Measurements from ENCODE around the gene TYW5.

The TYW5 gene

GRCh38 chr2:199956062-199956380 lies 730 bp upstream of the TYW5 start:
- no CpG with 5 or more reads among the region's 10 CpGs for WGBS, 2 donors (ENCODE audit: extremely low coverage in 2 of 2, insufficient read length in 2 of 2, insufficient replicate concordance in 1 of 2)
- H4K91ac ChIP-seq (ENCODE audit: low read depth, low read length, poor library complexity): no peak overlapping the region
- DNase-seq (ENCODE audit: low spot score): no peak

DNA sequence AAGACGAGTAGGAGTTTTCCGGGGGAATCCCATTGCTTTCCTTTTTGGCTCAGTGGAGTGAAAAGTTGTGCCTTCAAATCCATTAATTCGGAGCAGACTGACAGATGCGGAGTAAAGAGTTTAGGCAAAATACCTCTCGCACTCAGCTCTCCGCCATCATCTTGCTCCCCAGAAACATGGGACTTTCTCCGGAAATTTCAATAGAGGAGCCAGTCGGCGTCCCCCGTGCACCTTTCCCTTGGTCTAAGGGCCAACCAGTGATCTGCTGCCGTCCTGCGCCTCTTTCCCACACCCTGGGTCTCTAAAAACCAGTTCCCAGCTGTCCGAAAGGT lies 318 bp downstream of the TYW5 start:
- peak overlapping the region; percentile 99 for H2AFZ ChIP-seq (ENCODE audit: low read length)
- no peak overlapping the region for H4K91ac ChIP-seq (ENCODE audit: low read depth, low read length, poor library complexity)
- H3K18ac ChIP-seq (ENCODE audit: low read length): peak overlapping the region; percentile 99
- peaks cover 4 to 55% of the 10 kb centered on the region in 2 donors for H3K36me3 ChIP-seq (replicated peaks in 1 of 2; ENCODE audit: control insufficient read depth in 2 of 2, insufficient read depth in 2 of 2, low read length in 2 of 2)
- H3K4me1 ChIP-seq (ENCODE audit: control insufficient read depth in 2 of 2, insufficient read depth in 1 of 2, low read depth in 1 of 2, low read length in 2 of 2): peaks cover 3 to 8% of the 10 kb centered on the region in 2 donors
- peak overlapping the region; percentile 96 for H3K4me3 ChIP-seq (ENCODE audit: low read length in 2 of 2)
- peak overlapping the region; percentile 92 for H3K9ac ChIP-seq (ENCODE audit: low read depth, low read length, poor library complexity)
- WGBS, 2 donors (ENCODE audit: extremely low coverage in 2 of 2, insufficient read length in 2 of 2, insufficient replicate concordance in 1 of 2): no CpG with 5 or more reads among the region's 13 CpGs
- no peak overlapping the region for H3K4ac ChIP-seq (ENCODE audit: low read length)
- peak overlapping the region; percentile 98 for H2BK5ac ChIP-seq (ENCODE audit: low read length)
- H3K9me3 ChIP-seq (replicated peaks in 1 of 2; ENCODE audit: control insufficient read depth in 2 of 2, insufficient read depth in 1 of 2, low read depth in 1 of 2, low read length in 2 of 2): no peaks in the 10 kb centered on the region
- H2BK12ac ChIP-seq (ENCODE audit: low read length): no peak overlapping the region
- H3K23ac ChIP-seq (ENCODE audit: low read depth, low read length, poor library complexity): peak overlapping the region; percentile 87
- peaks cover 10% of the 10 kb centered on the region for H3K79me1 ChIP-seq (ENCODE audit: low read depth, low read length)
- no peak overlapping the region for H3K14ac ChIP-seq (ENCODE audit: low read length)
- H4K8ac ChIP-seq (ENCODE audit: low read depth, low read length): no peak overlapping the region
- peaks cover 0 to 2% (median 0%) of the 10 kb centered on the region in 3 experiments for H3K27me3 ChIP-seq (ENCODE audit: control insufficient read depth in 3 of 3, insufficient read depth in 3 of 3, low read depth in 1 of 3, low read length in 3 of 3)
- peak overlapping the region; percentile 98 for H2BK15ac ChIP-seq (ENCODE audit: low read length)
- H3K4me2 ChIP-seq (ENCODE audit: insufficient read depth, low read length, poor library complexity, severe bottlenecking): peak overlapping the region; percentile 62
- no peak overlapping the region for H2AK5ac ChIP-seq (ENCODE audit: low read depth, low read length)
- H2BK120ac ChIP-seq (ENCODE audit: low read depth, low read length): no peak overlapping the region
- DNase-seq (ENCODE audit: low spot score): no peak
- peak overlapping the region; percentile 97 for H3K27ac ChIP-seq (replicated peaks; ENCODE audit: low read length)

More at GRCh38 chr2:199956062-199956380, 730 bp upstream of the TYW5 start:
- Histone ChIP-seq H2AK5ac (ENCODE audit: low read depth, low read length) (peak overlapping the region; percentile 58), H3K27me3 (ENCODE audit: control insufficient read depth in 3 of 3, insufficient read depth in 3 of 3, low read depth in 1 of 3, low read length in 3 of 3) (no peaks in the 10 kb centered on the region), H3K4me2 (ENCODE audit: insufficient read depth, low read length, poor library complexity, severe bottlenecking) (peak overlapping the region; percentile 66), H2BK5ac (ENCODE audit: low read length) (peak overlapping the region; percentile 98), H3K4ac (ENCODE audit: low read length) (peak overlapping the region; percentile 79), H3K36me3 (replicated peaks in 1 of 2; ENCODE audit: control insufficient read depth in 2 of 2, insufficient read depth in 2 of 2, low read length in 2 of 2) (peaks cover 1 to 55% of the 10 kb centered on the region in 2 donors), H2BK120ac (ENCODE audit: low read depth, low read length) (no peak overlapping the region), H3K79me1 (ENCODE audit: low read depth, low read length) (peaks cover 9% of the 10 kb centered on the region), H2AFZ (ENCODE audit: low read length) (peak overlapping the region; percentile 99), H3K9me3 (replicated peaks in 1 of 2; ENCODE audit: control insufficient read depth in 2 of 2, insufficient read depth in 1 of 2, low read depth in 1 of 2, low read length in 2 of 2) (no peaks in the 10 kb centered on the region), H3K4me3 (ENCODE audit: low read length in 2 of 2) (peak overlapping the region; percentile 96), H2BK15ac (ENCODE audit: low read length) (peak overlapping the region; percentile 52), H2BK12ac (ENCODE audit: low read length) (no peak overlapping the region), H3K23ac (ENCODE audit: low read depth, low read length, poor library complexity) (peak overlapping the region; percentile 87), H3K9ac (ENCODE audit: low read depth, low read length, poor library complexity) (peak overlapping the region; percentile 92), H3K4me1 (ENCODE audit: control insufficient read depth in 2 of 2, insufficient read depth in 1 of 2, low read depth in 1 of 2, low read length in 2 of 2) (peaks cover 3 to 8% of the 10 kb centered on the region in 2 donors), H3K27ac (replicated peaks; ENCODE audit: low read length) (peak overlapping the region; percentile 97), H3K18ac (ENCODE audit: low read length) (peak overlapping the region; percentile 99), H4K8ac (ENCODE audit: low read depth, low read length) (no peak overlapping the region), H3K14ac (ENCODE audit: low read length) (no peak overlapping the region)

DNA sequence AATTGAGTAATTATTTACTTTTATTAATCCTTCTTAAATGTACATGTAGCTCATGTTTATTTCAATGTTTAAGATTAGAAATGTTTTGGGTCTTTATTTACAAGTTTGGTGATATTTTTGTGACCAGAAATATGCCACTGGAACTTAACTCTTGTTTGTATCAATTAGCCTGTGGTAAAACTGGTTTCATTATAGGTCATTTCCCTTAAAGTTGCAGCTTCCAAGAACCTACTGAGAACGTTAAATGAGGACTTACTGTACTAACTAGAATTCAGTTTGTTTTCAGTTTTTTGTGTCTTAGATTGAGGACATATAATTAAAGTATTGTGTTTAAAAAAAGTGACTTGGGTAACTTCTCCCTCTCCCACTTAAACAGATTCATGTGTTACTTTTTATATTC lies 4.3 kb downstream of the TYW5 start:
- Histone ChIP-seq H3K4ac (ENCODE audit: low read length) (no peak overlapping the region), H2BK15ac (ENCODE audit: low read length) (no peak overlapping the region), H4K8ac (ENCODE audit: low read depth, low read length) (no peak overlapping the region), H3K79me1 (ENCODE audit: low read depth, low read length) (peaks cover 10% of the 10 kb centered on the region), H4K91ac (ENCODE audit: low read depth, low read length, poor library complexity) (no peak overlapping the region), H2BK12ac (ENCODE audit: low read length) (no peak overlapping the region), H2AK5ac (ENCODE audit: low read depth, low read length) (no peak overlapping the region), H2BK120ac (ENCODE audit: low read depth, low read length) (no peak overlapping the region), H2BK5ac (ENCODE audit: low read length) (no peak overlapping the region), H3K36me3 (replicated peaks in 1 of 2; ENCODE audit: control insufficient read depth in 2 of 2, insufficient read depth in 2 of 2, low read length in 2 of 2) (peaks cover 3 to 70% of the 10 kb centered on the region in 2 donors), H3K23ac (ENCODE audit: low read depth, low read length, poor library complexity) (no peak overlapping the region), H3K9me3 (replicated peaks in 1 of 2; ENCODE audit: control insufficient read depth in 2 of 2, insufficient read depth in 1 of 2, low read depth in 1 of 2, low read length in 2 of 2) (no peaks in the 10 kb centered on the region), H3K27ac (replicated peaks; ENCODE audit: low read length) (no peak overlapping the region), H3K27me3 (ENCODE audit: control insufficient read depth in 3 of 3, insufficient read depth in 3 of 3, low read depth in 1 of 3, low read length in 3 of 3) (peaks cover 0 to 2% (median 0%) of the 10 kb centered on the region in 3 experiments), H3K18ac (ENCODE audit: low read length) (no peak overlapping the region), H3K4me2 (ENCODE audit: insufficient read depth, low read length, poor library complexity, severe bottlenecking) (no peak overlapping the region), H2AFZ (ENCODE audit: low read length) (no peak overlapping the region), H3K4me3 (ENCODE audit: low read length in 2 of 2) (no peak overlapping the region), H3K9ac (ENCODE audit: low read depth, low read length, poor library complexity) (no peak overlapping the region), H3K14ac (ENCODE audit: low read length) (no peak overlapping the region), H3K4me1 (ENCODE audit: control insufficient read depth in 2 of 2, insufficient read depth in 1 of 2, low read depth in 1 of 2, low read length in 2 of 2) (peaks cover 1 to 2% of the 10 kb centered on the region in 2 donors)
- WGBS, 2 donors (ENCODE audit: extremely low coverage in 2 of 2, insufficient read length in 2 of 2, insufficient replicate concordance in 1 of 2): no CpG with 5 or more reads among the region's 1 CpG
- DNase-seq (ENCODE audit: low spot score): no peak

DNA sequence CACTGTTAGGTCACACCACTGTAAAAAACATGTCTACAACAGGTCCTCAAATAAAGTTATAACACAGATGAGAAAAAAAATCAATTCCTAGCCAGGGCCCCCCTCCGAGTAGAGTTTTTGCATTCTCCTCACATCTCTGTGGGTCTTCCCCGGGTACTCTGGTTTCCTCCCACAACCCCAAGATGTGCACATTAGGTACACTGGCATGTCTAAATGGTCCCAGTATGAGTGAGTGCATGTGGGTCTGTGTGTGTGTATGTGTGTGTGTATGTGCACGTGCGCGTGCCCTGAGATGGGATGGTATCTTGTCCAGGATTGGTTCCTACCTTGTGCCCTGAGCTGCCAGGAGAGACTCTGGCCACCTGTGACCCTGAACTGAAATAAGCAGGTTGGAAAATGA lies 4.9 kb downstream of the TYW5 start:
- no CpG with 5 or more reads among the region's 5 CpGs for WGBS, 2 donors (ENCODE audit: extremely low coverage in 2 of 2, insufficient read length in 2 of 2, insufficient replicate concordance in 1 of 2)
- Histone ChIP-seq H3K79me1 (ENCODE audit: low read depth, low read length) (peaks cover 6% of the 10 kb centered on the region), H2BK120ac (ENCODE audit: low read depth, low read length) (no peak overlapping the region), H2BK12ac (ENCODE audit: low read length) (no peak overlapping the region), H3K9me3 (replicated peaks in 1 of 2; ENCODE audit: control insufficient read depth in 2 of 2, insufficient read depth in 1 of 2, low read depth in 1 of 2, low read length in 2 of 2) (no peaks in the 10 kb centered on the region), H3K27me3 (ENCODE audit: control insufficient read depth in 3 of 3, insufficient read depth in 3 of 3, low read depth in 1 of 3, low read length in 3 of 3) (peaks cover 0 to 2% (median 0%) of the 10 kb centered on the region in 3 experiments), H2BK15ac (ENCODE audit: low read length) (no peak overlapping the region), H2BK5ac (ENCODE audit: low read length) (no peak overlapping the region), H3K27ac (replicated peaks; ENCODE audit: low read length) (no peak overlapping the region), H2AFZ (ENCODE audit: low read length) (no peak overlapping the region), H3K4ac (ENCODE audit: low read length) (no peak overlapping the region), H3K4me1 (ENCODE audit: control insufficient read depth in 2 of 2, insufficient read depth in 1 of 2, low read depth in 1 of 2, low read length in 2 of 2) (peaks cover 1 to 2% of the 10 kb centered on the region in 2 donors), H4K91ac (ENCODE audit: low read depth, low read length, poor library complexity) (no peak overlapping the region), H3K9ac (ENCODE audit: low read depth, low read length, poor library complexity) (peak overlapping the region; percentile 30), H3K14ac (ENCODE audit: low read length) (no peak overlapping the region), H3K18ac (ENCODE audit: low read length) (no peak overlapping the region), H3K4me2 (ENCODE audit: insufficient read depth, low read length, poor library complexity, severe bottlenecking) (no peak overlapping the region), H3K4me3 (ENCODE audit: low read length in 2 of 2) (no peak overlapping the region), H3K23ac (ENCODE audit: low read depth, low read length, poor library complexity) (no peak overlapping the region), H2AK5ac (ENCODE audit: low read depth, low read length) (no peak overlapping the region), H4K8ac (ENCODE audit: low read depth, low read length) (no peak overlapping the region), H3K36me3 (replicated peaks in 1 of 2; ENCODE audit: control insufficient read depth in 2 of 2, insufficient read depth in 2 of 2, low read length in 2 of 2) (peaks cover 3 to 76% of the 10 kb centered on the region in 2 donors)
- DNase-seq (ENCODE audit: low spot score): no peak

Data from neuronal stem cell (in vitro differentiated cells).